ENCODE results near the gene BBS4. TPM values are rescaled to one million over a fixed set of nuclear protein-coding genes. Genes with fewer than 3 reads are reported as not detected.

Gene BBS4
- total RNA-seq, 1 experiment from 2014 or later, result 10.8 TPM

DNA sequence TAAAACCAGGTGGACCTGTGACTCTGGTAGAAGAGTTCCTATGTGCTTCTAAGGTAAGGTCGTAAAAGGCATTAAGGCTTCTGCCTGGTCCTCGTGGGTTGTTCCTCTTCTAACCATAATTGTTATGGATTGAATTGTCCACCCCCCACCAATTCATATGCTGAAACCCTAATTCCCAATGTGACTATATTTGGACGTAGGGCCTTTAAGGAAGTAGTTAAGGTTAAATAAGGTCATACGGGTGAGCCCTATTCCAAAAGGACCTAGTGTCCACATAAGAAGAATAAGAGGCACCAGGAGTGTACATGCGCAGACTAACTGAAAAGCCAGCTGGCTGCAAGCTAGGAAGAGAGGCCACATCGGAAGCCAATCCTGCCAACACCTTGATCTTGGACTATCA is 95.6 kb downstream of the BBS4 start:
- no peak overlapping the region for H2AFZ ChIP-seq
- H3K27ac ChIP-seq, result no peak overlapping the region
- 0 out of 2 replicates have a peak overlapping the region, but pooled peaks have one; percentile 64 for H3K4me3 ChIP-seq
- H3K4me2 ChIP-seq, result peak overlapping the region; percentile 99
- peaks cover 52% of the 10 kb centered on the region for H3K79me2 ChIP-seq (ENCODE audit: low read depth)
- H4K20me1 ChIP-seq (ENCODE audit: insufficient read depth), result peaks cover 8% of the 10 kb centered on the region
- no peaks in the 10 kb centered on the region for H3K9me2 ChIP-seq (ENCODE audit: insufficient read depth)
- TF ChIP-seq EZH2 (IDR thresholded peaks at IDR 0.05; ENCODE audit: low read depth) (no peak), CTCF (conservative IDR thresholded peaks at IDR 0.05) (no peak)
- peaks cover 21% of the 10 kb centered on the region for H3K4me1 ChIP-seq (replicated peaks; ENCODE audit: insufficient read depth)
- 0 out of 2 replicates have a peak, but pooled peaks cover 3% of the 10 kb centered on the region for H3K36me3 ChIP-seq (ENCODE audit: low read depth)
- no peaks in the 10 kb centered on the region for H3K27me3 ChIP-seq (ENCODE audit: insufficient read depth, low read depth)
- no peaks in the 10 kb centered on the region for H3F3A ChIP-seq (ENCODE audit: insufficient read depth, low read depth)
- intact Hi-C loops (cut with micrococcal nuclease; ENCODE audit: unreplicated experiment), result loop anchor here (5.0 to 10.0 kb wide), 4 partner anchors 177 to 851 kb away; partner anchors contain the start of genes ARIH1 and NPTN
- BruUV-seq (replicated peaks), result no TSS peak
- H3K9me3 ChIP-seq (ENCODE audit: insufficient read depth, low read depth), result no peaks in the 10 kb centered on the region
- no peak for DNase-seq
- CTCF ChIA-PET, result no interaction called here
- POLR2A ChIA-PET (ENCODE audit: unreplicated experiment), result no interaction called here

- intact Hi-C loops (cut with micrococcal nuclease; ENCODE audit: unreplicated experiment), result loop anchor here (5.0 to 10.0 kb wide), 4 partner anchors 178 to 850 kb away; partner anchors contain the start of genes ARIH1 and NPTN
- TF ChIP-seq EZH2 (IDR thresholded peaks at IDR 0.05; ENCODE audit: low read depth) (no peak), CTCF (conservative IDR thresholded peaks at IDR 0.05) (no peak)
- Histone ChIP-seq H3K9me3 (ENCODE audit: insufficient read depth, low read depth) (no peaks in the 10 kb centered on the region), H3K4me3 (peak overlapping the region; percentile 64), H3F3A (ENCODE audit: insufficient read depth, low read depth) (no peaks in the 10 kb centered on the region), H3K4me1 (replicated peaks; ENCODE audit: insufficient read depth) (peaks cover 21% of the 10 kb centered on the region), H3K4me2 (peak overlapping the region; percentile 99), H3K27ac (peak overlapping the region; percentile 55; the same call in 1 of the 2 replicates), H3K9me2 (ENCODE audit: insufficient read depth) (no peaks in the 10 kb centered on the region), H3K79me2 (ENCODE audit: low read depth) (peaks cover 48% of the 10 kb centered on the region), H4K20me1 (ENCODE audit: insufficient read depth) (no peaks in the 10 kb centered on the region), H2AFZ (peak overlapping the region; percentile 87), H3K36me3 (ENCODE audit: low read depth) (0 out of 2 replicates have a peak, but pooled peaks cover 3% of the 10 kb centered on the region), H3K27me3 (ENCODE audit: insufficient read depth, low read depth) (peaks cover 2% of the 10 kb centered on the region; the same call in 1 of the 2 replicates)
- TSS peak; percentile 57 for BruUV-seq (replicated peaks)
- no peak for DNase-seq
- ChIA-PET CTCF (no interaction called here), POLR2A (ENCODE audit: unreplicated experiment) (no interaction called here)
These were observed 96.4 kb downstream of the BBS4 start for GRCh38 chr15:72782274-72783003.

GRCh38 chr15:72783004-72783639 is 97.1 kb downstream of the BBS4 start:
- H3K27me3 ChIP-seq (ENCODE audit: insufficient read depth, low read depth), result peaks cover 5% of the 10 kb centered on the region; the same call in 1 of the 2 replicates
- H3K79me2 ChIP-seq (ENCODE audit: low read depth), result peaks cover 44% of the 10 kb centered on the region
- H3K9me3 ChIP-seq (ENCODE audit: insufficient read depth, low read depth), result no peaks in the 10 kb centered on the region
- H3K4me3 ChIP-seq, result peak overlapping the region; percentile 64
- no TSS peak for BruUV-seq (replicated peaks)
- ChIA-PET CTCF (no interaction called here), POLR2A (ENCODE audit: unreplicated experiment) (no interaction called here)
- H3K36me3 ChIP-seq (ENCODE audit: low read depth), result 0 out of 2 replicates have a peak, but pooled peaks cover 3% of the 10 kb centered on the region
- peak overlapping the region; percentile 99 for H3K4me2 ChIP-seq
- TF ChIP-seq EZH2 (IDR thresholded peaks at IDR 0.05; ENCODE audit: low read depth) (no peak), CTCF (conservative IDR thresholded peaks at IDR 0.05) (no peak)
- no peaks in the 10 kb centered on the region for H3F3A ChIP-seq (ENCODE audit: insufficient read depth, low read depth)
- H3K9me2 ChIP-seq (ENCODE audit: insufficient read depth), result no peaks in the 10 kb centered on the region
- peak overlapping the region; percentile 87 for H2AFZ ChIP-seq
- no peaks in the 10 kb centered on the region for H4K20me1 ChIP-seq (ENCODE audit: insufficient read depth)
- DNase-seq, result no peak
- intact Hi-C loops (cut with micrococcal nuclease; ENCODE audit: unreplicated experiment), result loop anchor here (5.0 to 10.0 kb wide), 4 partner anchors 178 to 849 kb away; partner anchors contain the start of genes ARIH1 and NPTN
- H3K4me1 ChIP-seq (replicated peaks; ENCODE audit: insufficient read depth), result peaks cover 21% of the 10 kb centered on the region
- peak overlapping the region; percentile 55 for H3K27ac ChIP-seq

Data from PC-9 (cell line).